OCI-M1 (cell line): ENCODE measurements around the gene GLOD4.
"Not testable (repeated sequence)": the region's sequence is repeated elsewhere in the genome, so short reads cannot be mapped to it uniquely, and the experiment has no call there.

Experiments used
- DNase-seq: peaks from one replicate; lab custom pipeline; 2025; lab: John Stamatoyannopoulos, UW

GLOD4 gene, protein sequence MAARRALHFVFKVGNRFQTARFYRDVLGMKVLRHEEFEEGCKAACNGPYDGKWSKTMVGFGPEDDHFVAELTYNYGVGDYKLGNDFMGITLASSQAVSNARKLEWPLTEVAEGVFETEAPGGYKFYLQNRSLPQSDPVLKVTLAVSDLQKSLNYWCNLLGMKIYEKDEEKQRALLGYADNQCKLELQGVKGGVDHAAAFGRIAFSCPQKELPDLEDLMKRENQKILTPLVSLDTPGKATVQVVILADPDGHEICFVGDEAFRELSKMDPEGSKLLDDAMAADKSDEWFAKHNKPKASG

DNA sequence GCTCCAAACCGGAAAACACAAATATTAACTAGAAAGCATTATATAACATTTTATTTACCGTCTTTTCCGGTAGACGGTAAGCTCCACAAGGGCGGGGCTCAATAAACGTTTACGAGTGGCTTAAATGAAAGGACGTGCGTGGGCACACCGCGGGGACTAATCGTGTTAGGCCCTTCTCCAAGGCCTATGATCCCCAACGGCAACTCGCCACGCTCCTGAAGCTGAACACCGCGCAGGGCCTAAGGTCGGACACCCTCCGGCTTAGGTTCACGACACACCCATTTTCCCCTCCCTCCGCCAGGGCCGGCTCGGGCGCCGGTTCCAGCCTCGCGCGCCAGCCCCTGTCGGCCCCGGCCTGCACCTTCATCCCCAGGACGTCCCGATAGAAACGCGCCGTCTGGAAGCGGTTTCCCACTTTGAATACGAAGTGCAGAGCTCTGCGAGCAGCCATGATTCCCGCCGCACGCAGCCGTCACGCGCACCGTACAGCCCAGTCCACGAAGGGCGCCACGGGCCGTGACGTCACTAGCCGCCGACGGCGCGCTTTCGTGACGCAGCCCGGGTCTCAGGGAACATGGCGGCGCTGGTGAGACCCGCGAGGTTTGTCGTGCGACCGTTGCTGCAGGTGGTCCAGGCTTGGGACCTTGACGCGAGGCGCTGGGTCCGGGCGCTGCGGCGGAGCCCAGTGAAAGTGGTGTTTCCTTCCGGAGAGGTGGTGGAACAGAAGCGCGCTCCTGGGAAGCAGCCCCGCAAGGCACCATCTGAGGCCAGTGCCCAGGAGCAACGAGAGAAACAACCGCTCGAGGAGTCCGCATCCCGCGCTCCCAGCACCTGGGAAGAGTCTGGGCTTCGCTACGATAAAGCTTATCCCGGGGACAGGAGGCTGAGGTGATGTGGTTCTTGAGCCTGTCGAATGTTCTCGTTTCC lies at the start of gene GLOD4, which contains the start of gene MRM3:
Gene GLOD4 (minus strand): TSS at position 476 of the 927 bp plus-strand sequence. CDS start 25 bp downstream, at position 451.
Gene MRM3 (plus strand): TSS at position 549 of the 927 bp plus-strand sequence. CDS start 26 bp downstream, at position 575.
- peak; percentile 86 for DNase-seq

DNA sequence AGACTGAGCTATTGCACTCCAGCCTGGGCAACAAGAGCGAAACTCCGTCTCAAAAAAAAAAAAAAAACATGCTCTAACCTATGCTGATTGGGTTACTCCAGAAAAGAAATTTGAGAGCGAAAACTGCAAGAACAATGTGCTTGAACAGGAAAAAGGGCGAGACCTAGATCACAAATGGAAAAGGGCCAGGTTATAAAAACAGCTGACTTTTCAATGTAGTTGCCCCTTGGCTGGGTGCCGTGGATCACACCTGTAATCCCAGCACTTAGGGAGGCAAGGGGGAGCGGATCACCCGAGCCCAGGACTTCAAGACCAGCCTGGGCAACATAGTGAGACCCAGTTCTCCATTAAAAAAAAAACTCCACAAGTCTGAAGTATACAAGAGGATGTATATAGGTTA lies 48.9 kb upstream of the GLOD4 start:
- DNase-seq = no peak

DNA sequence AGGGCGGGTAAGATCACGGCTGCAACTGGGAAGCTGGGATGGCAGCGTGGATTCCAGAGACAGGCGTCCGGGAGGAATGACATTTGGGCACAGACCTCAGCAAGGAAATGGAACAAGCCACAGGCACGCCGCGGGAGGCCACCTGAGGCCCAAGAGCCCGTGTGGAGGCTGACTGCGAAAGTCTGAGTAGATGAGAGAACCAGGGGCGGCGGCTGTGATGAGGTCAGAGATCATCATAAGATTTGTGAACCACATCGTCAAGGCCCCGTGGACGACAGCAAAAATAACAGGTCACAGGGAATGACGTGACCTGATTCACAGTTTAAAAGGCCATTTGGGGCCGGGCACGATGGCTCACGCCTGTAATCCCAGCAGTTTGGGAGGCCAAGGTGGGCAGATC lies 48.3 kb upstream of the GLOD4 start:
- DNase-seq = no peak

DNA sequence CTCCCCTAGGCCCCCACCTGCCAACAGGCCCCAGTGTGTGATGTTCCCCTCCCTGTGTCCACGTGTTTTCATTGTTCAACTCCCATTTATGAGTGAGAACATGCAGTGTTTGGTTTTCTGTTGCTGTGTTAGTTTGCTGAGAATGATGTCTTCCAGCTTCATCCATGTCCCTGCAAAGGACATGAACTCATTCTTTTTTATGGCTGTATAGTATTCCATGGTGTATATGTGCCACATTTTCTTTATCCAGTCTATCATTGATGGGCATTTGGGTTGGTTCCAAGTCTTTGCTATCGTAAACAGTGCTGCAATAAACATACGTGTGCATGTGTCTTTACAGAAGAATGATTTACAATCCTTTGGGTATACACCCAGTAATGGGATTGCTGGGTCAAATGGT lies 47.5 kb upstream of the GLOD4 start:
- not testable (repeated sequence) for DNase-seq

DNA sequence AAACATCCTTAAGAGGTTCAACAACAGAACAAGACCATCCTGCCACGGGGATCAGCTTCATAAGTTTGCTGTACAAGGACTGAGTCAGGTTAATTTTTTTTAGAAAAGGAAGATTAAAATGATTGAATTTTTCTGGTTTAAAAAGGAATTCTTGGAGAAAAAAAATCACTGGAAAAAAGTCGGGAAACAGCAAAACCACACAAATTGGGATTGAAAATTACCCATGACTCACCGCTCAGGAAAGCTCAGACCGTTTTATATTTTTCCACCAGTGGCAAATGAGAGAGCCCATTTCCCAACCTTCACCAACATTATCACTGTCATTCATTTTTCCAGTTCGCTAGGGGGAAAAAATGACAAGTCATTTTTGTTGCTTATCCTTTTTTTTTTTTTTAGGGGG lies 46.7 kb upstream of the GLOD4 start:
- no peak for DNase-seq

DNA sequence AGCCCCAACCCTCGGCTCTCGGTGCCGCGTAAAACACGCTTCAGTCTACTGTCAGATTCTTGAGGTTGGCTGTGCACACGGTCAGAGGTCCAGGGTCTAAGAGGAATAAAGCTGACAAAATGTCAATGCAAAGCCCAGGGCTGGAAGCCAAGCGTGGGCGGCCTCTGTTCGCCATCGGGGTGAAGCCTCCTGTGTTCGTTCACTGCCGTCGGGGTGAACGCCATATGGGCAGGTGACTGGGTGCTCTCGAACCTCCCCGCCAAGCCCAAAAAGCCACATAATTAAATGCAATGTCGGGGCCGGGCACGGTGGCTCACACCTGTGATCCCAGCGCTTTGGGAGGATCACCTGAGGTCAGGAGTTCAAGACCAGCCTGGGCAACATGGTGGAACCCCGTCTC lies 44.7 kb upstream of the GLOD4 start:
- no peak for DNase-seq

DNA sequence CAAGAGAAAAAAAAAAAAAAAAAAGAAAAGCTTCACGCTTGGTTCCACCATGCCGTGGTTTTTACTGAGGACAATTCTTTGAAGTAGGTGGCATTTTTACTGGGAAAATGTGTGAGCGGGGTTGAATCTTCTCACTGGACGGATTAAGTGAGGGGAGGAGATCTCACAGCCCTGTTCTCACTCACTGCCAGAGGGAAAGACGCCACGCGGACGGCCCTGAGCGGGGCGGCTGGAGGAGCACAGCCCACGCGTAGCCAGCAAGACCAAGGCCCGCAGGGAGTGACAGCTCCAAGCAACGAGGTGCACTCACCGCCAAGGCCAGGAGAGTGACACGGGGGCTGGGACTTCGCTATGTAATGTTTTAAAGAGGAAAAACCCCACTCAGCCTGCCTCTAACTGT lies 43.1 kb upstream of the GLOD4 start:
- DNase-seq = no peak

DNA sequence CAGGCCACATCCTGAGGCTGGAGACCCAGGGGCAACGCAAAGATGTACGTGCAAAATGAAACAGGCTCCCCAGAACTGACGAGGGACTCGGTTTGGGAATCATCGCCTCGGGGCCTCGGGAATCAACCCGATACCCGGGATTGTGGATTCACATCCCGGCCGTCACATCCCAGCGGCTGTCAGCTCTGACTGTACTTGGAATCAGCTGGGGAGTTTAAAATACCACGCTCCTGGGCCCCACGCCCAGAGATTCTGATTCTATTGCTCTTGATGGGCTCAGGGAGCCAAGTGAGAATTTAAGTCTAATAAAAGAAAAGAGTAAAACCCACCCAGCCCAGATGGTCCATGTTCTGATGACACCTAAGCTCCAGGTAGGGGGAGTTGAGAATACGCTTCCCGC lies 42.3 kb upstream of the GLOD4 start:
- no peak for DNase-seq

DNA sequence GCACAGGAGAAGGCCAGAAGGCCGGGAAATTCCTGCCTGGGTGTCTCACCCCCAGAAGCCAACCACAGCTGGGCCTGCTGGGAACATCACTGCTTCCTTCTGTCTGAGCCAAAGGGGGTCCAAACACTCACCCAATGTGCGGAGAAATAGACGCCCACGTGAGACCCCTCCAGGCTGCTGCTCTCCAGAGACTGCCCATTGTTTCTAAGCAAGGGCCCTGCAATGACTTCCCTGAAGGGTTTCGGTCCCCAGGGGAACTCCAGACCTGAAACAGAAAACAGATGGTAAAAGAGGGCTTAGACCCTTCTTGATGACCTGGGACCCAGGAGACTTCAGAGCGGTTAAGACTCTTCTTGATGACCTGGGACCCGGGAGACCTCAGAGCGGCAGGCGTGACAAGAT lies 41.4 kb upstream of the GLOD4 start:
- no peak for DNase-seq

DNA sequence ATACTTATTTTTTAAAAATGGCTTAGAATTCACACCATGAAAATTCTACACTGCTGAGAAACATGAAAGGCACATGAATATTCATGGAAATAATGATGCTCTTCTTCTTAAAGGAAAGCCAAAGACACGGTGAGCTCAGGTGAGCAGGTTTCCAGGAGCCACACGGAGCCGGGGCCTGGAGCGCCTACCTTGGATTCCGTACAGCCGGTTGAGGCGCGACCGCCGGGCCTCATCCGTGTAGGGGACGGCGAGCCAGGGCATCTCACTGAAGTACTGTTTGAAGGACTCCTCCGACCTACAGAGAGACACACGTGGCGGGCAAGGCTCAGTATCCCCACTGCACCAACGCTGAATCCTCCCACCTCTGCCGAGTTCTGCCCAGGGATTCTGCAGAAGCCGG lies 37.2 kb upstream of the GLOD4 start:
- DNase-seq = no peak

DNA sequence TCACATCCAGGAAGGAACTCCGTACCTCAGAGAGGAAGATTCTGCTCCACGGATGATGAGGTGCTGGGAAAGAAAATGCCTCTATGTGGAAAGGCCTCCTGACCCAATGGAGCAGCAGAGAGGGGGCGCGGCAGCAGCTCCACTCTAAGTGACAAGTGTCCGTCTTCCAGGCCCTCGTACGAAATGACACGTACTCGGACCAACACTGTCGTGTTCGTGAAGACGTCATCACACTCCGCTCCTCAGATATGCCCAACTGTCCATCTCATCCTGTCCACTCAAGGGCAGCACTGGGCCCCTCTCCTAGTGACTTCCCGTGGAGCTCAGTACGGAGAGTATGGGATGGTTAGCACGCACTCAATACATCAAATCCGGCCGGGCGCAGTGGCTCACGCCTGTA lies 32.3 kb upstream of the GLOD4 start:
- DNase-seq = no peak

DNA sequence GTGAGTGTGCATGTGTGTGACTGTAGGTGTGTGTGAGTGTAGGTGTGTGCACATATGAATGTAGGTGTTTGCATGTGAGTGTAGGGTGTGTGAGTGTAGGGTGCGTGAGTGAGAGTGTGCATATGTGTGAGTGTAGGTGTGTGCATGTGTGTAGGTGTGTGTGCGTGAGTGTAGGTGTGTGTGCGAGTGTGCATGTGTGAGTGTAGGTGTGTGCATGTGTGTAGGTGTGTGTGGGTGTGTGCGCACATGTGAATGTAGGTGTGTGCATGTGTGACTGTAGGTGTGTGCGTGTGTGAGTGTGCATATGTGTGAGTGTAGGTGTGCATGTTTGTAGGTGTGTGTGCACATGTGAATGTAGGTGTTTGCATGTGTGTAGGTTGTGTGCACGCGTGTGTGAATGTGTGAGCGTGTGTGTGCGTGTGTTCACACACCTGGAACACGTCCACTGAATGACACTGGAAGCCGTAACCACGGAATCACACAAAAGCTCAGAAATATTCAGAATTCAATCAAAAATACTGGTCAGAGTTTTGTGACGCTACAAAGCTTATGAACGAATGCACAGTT lies 30.6 kb upstream of the GLOD4 start:
- no peak for DNase-seq

DNA sequence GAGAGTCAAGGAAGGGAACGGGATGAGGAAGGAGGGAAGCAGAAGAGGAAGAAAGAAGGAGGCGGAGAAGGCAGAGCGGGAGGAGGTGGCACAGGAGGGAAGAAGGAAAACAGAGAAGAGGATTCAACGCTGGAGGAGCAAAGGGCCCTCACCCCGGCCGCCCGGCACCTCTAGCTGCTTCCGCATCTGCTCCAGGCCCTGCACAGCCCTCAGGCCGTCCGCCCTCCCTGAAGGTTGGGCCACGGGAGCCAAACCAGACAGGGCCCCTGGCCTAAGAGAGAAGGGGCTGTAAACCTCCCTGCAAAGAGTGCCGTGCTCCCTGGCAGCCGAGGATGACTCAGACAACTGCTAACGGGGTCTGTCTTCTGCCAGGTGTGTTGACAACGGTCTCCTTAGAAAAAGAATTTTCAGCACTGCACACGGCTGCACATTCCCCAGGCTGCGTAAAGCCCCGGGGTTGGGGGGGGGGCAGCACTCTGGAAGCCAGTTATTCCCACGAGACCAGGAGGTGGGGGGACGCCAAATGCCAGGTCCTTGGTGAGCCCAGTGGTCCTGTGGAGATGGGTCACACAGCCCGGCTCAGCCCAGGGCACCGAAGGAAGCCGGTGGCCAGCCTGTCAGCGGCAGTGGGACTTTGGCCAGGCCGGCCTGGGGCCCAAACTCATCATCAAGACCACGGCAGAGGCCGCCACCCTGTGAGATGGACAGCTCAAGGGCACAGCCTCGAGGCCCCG lies 29.1 kb upstream of the GLOD4 start:
- no peak for DNase-seq

DNA sequence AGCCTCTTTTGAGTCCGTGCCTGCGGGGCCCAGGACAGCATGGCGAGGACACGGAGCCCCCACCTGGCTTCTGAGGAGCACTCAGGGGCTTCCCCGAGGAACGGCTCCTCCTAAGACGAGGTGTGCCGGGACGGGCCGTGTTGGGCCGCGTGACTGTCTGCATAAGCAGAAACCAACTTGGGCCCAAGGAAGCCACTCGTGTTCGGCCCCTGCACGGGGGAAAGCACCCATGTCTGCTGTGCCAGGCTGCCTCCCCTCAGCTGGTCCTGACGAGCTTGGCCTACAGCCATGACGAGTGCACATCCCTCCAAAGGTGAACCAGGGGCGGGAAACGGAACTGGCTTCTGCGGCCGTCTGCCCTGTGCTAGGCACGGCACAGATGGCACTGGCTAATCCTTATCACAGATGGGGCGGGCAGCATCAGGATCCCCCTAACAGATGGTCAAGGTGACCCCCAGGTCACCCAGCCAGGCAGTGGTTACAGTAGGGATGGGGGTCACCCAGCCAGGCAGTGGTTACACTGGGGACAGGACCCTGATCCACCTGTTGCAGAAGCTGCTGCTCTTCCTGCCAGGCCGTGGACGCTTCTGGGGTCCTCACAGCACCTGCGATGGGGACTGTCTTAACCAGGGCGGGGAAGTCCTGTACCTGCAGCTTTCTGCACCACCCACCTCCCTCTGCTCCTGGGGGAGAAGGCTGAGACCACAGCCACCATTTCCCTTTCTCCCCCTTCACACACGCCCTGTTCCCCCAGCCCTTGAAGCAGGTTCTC lies 25.6 kb upstream of the GLOD4 start:
- no peak for DNase-seq

DNA sequence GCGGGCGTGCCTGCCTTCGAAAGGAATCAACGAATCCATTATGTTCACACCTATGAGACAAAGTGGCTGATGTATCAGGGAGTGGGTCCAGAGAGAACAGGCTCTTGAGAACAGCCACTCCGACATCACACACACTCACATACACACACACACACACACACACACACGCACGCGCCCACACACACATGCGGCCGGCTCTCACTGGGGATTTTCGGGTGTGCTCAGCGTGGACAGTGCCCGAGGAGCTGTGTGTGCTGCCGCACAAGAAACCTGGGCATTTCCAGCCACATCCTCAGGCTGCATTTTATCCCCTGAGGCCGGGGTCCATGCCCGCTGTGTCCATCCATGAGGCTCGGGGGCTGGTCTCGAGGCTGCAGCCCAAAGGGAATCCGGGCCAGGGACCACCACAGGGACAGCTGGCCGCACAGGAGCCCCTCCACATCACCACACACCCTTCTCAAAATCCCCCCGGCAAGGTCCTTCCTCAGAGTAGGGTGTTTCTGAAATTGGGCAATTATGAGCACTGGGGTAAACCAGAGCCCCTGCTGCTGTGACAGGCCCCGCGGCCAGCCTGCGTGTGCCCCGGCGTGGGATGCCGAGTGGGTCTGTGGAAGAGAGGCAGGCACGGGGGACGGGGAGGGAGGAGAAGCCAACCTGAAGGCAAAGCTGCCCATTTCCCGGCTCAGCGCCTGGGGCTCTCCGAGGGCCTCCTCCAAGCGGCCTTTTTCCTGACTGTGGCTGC lies 24.9 kb upstream of the GLOD4 start:
- no peak for DNase-seq

DNA sequence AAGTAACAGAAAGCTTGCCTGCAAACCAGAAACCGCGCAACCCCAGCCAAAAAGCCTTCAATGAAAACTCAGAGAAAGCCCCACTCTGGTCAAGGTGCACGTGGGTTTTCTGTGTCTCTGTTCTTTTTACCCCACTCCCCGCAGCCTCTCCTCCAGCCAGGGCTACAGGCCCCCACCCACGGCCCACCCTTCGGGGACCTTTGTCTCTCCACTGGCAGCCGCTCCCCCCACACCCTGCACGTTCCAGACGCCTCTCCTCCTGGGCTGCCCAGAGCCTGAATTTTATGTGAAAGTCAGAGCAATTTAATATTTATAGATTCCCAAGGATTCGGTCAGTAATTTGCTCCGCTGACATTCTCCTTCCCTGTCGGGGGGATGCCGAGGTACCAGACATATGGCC lies 24.3 kb upstream of the GLOD4 start:
- DNase-seq = no peak

DNA sequence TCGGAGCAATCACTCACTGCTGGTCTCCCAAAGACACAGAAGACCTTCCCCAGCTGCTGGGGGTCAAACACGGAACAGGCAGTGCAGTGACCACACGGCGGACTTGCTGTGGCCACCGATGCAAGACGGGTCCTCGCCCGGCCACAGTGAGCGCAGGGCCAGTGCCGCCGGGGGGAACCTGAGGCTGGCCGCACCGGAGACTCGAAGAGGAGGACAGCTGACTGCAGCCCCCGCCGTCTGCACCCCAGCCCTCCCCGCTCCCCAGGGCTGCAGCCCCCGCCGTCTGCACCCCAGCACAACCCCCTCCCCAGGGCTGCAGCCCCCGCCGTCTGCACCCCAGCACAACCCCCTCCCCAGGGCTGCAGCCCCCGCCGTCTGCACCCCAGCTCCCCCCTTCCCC lies 23.8 kb upstream of the GLOD4 start:
- not testable (repeated sequence) for DNase-seq

DNA sequence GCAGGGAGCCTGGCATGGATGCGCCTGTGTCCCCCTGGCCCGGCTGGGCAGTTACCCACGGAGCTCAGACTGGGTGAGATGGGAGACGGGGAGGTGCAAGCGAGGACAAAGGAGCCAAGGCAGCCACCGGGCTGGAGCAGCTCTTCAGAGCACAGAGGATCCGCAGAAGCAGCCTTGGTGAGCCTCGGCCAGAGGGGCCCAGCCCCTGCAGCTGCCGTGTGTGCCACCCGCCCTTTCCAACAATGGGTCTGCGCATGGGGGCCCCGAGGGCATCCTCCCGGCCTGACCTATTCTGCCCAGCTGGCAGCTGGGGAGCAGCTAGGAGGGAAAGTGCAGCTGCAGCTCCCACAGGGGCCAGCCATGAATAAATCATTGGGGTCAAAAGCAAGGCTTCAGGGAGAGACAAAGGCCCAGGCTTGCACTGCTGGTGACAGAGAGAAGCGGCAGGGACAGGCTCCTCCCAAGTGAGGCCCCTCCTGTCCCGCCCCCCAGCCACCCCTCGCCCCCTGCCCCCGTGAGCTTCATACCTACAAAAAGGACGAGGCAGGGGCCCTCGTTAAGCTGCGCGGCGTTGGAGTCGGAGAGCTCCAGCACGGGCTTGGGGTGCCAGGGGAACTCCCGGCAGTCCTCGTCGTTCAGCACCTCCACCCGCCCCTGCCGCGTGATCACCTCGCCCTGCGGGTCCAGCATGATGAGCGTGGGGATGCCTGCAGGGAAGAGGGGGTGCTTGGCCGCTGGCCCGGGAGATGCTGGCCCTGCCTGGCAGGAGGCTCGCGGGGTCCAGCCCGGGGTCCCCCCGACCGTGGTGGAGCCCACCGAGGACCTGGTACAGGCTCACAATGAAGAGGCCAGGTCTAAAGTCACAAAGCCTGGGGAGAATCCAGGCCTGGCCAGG lies 22.7 kb upstream of the GLOD4 start:
- no peak for DNase-seq
